Activated naive CD8-positive, alpha-beta T cell treated with anti-CD3 and anti-CD28 coated beads, Interleukin-2, amount 10 ng/mL, durations not matched to agents 7 days and 5 days (primary cell): Measurements from ENCODE around the gene BAHCC1. TPM values are rescaled to one million over a fixed set of nuclear protein-coding genes. Genes with fewer than 3 reads are reported as not detected.
"Not testable (repeated sequence)": the region's sequence is repeated elsewhere in the genome, so short reads cannot be mapped to it uniquely, and the experiment has no call there.

Experiments
- ATAC-seq: fragments of 150-1000 bp; cut with Tn5 transposase; one replicate; pipeline ENCODE4 v1.10.0; 2021; ENCODE audit warnings: low read depth, moderate library complexity
- POLR2A ChIA-PET: fragments of 350-600 bp; sonication (Branson Sonifier 250); formaldehyde crosslinking; loops from one replicate; lab custom pipeline; 2021; ENCODE audit warnings: antibody characterized with exemption; lab: Charles Lee
- DNase-seq: peaks from one replicate; pipeline ENCODE4 v3.0.0; 2021
- H3K27ac Mint-ChIP-seq: one replicate; pipeline ENCODE4 v1.8.0; 2022; ENCODE audit warnings: mild to moderate bottlenecking, mixed read lengths
- H3K27me3 Mint-ChIP-seq: one replicate; pipeline ENCODE4 v1.8.0; 2022; ENCODE audit warnings: mild to moderate bottlenecking, moderate library complexity, mixed read lengths
- H3K36me3 Mint-ChIP-seq: one replicate; pipeline ENCODE4 v1.8.0; 2021; ENCODE audit warnings: mild to moderate bottlenecking, mixed read lengths
- H3K4me1 Mint-ChIP-seq: one replicate; pipeline ENCODE4 v1.8.0; 2021; ENCODE audit warnings: mixed read lengths
- H3K4me3 Mint-ChIP-seq: one replicate; pipeline ENCODE4 v1.8.0; 2022; ENCODE audit warnings: mild to moderate bottlenecking, moderate library complexity, mixed read lengths
- H3K9me3 Mint-ChIP-seq: one replicate; pipeline ENCODE4 v1.8.0; 2021; ENCODE audit warnings: mixed read lengths
- total RNA-seq, 2 experiments: library from RNA; stranded (reverse); gene quantifications; one replicate each; pipeline ENCODE4 v1.2.3, GENCODE V29; 2021

Gene BAHCC1
- total RNA-seq, 2 experiments from 2014 or later = 0.86 to 1.0 TPM

DNA sequence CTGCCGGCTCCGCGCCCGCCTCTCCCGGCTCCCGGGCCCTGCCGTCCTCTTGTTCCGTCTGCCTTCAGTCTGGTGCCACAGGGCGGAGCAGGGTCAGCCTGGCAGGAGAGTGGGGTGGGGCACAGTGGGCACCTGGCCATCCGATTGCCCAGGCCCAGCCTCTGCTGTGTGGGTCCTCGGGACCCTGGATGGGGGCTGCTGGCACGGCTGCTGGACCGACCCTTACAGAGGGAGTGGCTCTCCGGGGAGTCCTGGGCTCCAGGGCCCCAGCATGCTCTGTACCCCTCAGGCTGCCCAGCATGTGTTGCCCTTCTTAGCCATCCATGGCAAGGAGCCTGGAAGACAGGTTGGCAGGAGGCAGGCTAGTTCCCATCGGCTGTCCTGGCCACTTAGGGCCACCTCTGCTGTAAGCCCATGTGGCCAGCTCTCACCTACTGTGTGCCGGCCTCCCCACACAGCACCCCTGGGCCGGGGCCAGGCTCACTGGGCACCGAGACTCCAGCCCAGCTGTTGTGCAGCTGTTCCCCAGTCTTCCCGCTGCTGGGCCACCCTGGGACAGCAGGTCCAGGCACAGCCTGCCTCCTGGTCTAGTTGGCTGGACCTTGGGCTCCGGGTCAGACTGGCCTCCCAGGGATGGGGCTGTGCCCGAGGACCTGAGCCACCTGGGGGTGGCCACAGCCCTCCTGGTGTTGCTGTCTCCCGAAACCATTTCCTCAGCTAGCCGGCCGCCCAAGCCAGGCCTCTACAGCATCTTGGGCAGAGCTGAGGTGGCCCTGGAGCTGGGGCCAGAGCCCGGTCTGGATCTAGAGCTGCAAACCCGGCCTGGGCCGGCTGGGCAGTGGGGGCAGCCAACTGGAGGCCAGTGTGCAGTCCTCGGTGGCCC lies 24.9 kb downstream of the BAHCC1 start:
- ATAC-seq (no peak), DNase-seq (no peak)
- H3K9me3 Mint-ChIP-seq = no peaks in the 10 kb centered on the region
- H3K27ac Mint-ChIP-seq = no peak overlapping the region
- POLR2A ChIA-PET = no interaction called here
- peaks cover 2% of the 10 kb centered on the region for H3K27me3 Mint-ChIP-seq
- H3K36me3 Mint-ChIP-seq = no peaks in the 10 kb centered on the region
- H3K4me3 Mint-ChIP-seq = no peak overlapping the region
- H3K4me1 Mint-ChIP-seq = no peaks in the 10 kb centered on the region

DNA sequence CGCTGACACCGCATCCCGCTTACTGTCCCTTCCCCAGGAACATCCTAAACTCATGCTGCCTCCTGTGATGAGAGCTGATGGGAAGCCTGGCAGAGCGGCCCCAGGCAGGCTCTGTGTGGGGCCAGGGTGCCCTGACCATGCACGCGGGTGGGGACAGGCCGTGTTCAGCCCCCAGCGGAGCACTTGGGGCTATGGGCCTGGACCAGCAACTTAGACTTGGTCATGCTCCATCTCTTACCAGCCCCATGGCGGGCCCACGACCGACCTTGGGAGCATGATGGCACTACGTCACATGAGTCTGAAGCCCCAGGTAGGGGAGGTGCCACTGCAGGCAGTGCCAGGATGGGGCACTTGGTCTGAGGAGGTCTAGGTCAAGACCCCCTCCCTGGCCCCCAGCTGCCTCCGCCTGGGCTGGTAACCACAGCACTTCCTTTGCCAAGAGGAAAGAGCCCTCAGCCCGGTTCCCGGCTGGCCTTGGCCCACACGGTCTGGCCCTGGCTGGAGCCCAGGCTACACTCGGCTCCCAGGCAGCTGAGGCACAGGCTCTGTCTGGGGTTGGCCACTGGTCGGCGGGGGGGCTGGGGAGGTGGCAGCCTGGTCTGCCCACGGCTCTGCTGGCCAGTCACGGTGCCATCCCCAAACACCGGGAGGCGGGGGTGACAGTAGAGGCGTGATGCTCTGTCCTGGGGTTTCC lies 25.7 kb downstream of the BAHCC1 start:
- no peak for ATAC-seq
- no peak overlapping the region for H3K27ac Mint-ChIP-seq
- no peaks in the 10 kb centered on the region for H3K9me3 Mint-ChIP-seq
- POLR2A ChIA-PET = no interaction called here
- no peaks in the 10 kb centered on the region for H3K36me3 Mint-ChIP-seq
- H3K4me1 Mint-ChIP-seq = no peaks in the 10 kb centered on the region
- no peak overlapping the region for H3K4me3 Mint-ChIP-seq
- H3K27me3 Mint-ChIP-seq = peaks cover 2% of the 10 kb centered on the region
- DNase-seq = no peak

DNA sequence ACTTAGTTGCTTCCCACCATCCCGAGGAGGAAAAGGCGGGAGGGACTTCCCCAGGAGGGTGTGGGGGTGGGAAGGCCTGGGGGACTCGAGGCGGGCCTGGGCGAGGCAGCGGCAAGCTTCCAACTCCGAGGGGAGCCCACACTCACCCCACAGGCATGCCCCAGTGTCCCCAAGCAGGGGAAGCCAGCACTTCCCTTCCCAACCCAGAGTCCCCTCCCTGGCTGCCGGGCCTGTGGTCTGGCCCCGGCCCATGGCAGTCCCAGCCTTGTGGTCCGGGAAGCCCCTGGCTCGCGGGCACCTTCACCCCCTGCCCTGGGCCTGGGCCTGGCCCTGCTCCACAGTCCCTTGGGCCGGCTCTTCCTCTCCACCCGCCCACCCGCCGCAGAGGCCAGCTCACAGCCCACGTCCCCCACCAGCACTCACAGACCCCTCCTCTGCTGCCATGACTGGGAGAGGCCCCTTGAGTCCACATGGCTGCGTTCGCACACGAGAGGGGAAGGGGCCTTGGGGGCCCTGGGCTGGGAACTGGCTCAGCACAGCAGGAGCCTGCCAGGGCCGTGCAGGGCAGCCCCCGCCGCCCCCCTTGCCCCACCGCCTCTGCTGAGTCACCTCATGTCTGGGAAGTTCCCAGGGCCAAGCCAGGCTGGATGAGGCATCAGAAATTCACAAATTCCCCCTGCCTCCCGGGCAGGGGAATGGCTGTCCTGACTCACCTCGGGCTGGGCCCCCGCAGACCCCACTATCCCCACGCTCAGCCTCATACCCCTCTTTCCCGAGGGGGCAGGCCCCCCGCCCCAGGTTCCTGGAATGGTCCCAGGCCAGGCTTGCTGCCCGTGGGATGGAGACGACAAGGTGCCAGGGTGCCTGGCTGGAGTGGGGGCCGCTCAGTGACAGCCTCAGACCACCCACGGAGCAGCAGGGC lies 27.8 kb downstream of the BAHCC1 start:
- DNase-seq (no peak), ATAC-seq (no peak)
- no peak overlapping the region for H3K4me3 Mint-ChIP-seq
- H3K4me1 Mint-ChIP-seq = peaks cover 2% of the 10 kb centered on the region
- no peaks in the 10 kb centered on the region for H3K36me3 Mint-ChIP-seq
- H3K9me3 Mint-ChIP-seq = no peaks in the 10 kb centered on the region
- peaks cover 9% of the 10 kb centered on the region for H3K27me3 Mint-ChIP-seq
- no peak overlapping the region for H3K27ac Mint-ChIP-seq
- POLR2A ChIA-PET = interaction anchor here (0.8 kb wide), 1 partner anchor 26 kb away, joined by 6 read pairs; no protein-coding TSS in a partner anchor

DNA sequence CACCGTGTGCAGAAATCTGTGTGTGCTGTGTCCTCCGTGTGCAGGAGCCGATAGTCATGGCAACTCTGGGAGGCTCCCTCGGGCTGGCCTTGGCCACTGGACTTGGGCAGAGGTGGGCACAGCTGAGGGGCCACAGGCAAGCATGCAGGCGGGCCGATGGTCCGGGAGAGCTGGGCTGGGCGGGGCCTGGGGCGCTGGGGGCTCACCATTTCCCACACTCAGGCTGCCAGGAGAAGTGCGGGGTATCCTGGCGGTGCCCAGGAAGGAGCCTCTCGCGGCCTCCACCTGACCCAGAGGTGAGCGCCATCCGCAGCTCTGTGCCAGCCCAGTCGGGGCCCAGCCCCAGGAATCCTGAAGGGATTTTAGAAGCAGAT lies 28.4 kb downstream of the BAHCC1 start:
- H3K36me3 Mint-ChIP-seq = no peaks in the 10 kb centered on the region
- no peak overlapping the region for H3K27ac Mint-ChIP-seq
- DNase-seq (no peak), ATAC-seq (no peak)
- no peak overlapping the region for H3K4me3 Mint-ChIP-seq
- H3K27me3 Mint-ChIP-seq = peaks cover 10% of the 10 kb centered on the region
- H3K9me3 Mint-ChIP-seq = no peaks in the 10 kb centered on the region
- POLR2A ChIA-PET = no interaction called here
- H3K4me1 Mint-ChIP-seq = peaks cover 2% of the 10 kb centered on the region

DNA sequence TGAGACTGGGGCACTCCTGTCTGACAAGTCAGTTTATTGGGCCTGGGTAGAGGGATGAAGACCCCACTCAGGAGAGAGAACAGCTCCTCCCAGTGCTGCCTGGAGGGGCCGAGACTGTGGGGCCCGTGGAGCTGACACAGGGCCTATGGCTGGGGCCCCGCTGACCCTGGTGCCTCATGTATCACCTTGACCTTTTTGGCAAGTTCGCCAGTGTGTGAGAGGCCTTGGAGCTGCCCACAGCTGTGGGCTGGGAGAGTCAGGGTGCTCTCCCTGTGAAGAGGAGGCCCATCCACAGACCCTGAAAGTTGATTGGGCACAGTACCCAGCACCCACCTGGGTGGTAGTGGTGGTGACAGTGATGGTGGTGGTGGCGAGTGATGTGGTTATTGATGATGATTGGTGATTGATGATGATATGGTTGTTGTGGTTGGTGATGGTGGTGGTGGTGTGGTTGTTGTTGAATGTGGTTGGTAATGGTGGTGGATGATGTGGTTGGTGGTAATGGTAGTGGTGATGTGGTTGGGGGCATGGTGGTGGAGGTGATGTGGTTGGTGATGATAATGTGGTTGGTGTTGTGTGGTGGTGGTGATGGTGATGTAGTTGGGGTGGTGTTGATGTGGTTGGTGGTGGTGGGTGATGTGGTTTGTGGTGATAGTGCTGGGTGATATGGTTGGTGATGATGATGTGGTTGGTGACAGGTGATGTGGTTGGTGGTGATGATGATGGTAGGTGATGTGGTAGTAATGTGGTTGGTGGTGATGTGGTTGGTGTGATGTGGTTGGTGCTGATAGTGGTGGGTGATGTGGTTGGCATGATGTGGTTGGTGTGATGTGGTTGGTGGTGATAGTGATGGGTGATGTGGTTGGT lies 29.1 kb downstream of the BAHCC1 start:
- Mint-ChIP-seq H3K36me3 (no peaks in the 10 kb centered on the region), H3K27me3 (peaks cover 13% of the 10 kb centered on the region), H3K27ac (no peak overlapping the region), H3K9me3 (no peaks in the 10 kb centered on the region), H3K4me1 (peaks cover 2% of the 10 kb centered on the region), H3K4me3 (no peak overlapping the region)
- POLR2A ChIA-PET = no interaction called here
- DNase-seq (no peak), ATAC-seq (no peak)

DNA sequence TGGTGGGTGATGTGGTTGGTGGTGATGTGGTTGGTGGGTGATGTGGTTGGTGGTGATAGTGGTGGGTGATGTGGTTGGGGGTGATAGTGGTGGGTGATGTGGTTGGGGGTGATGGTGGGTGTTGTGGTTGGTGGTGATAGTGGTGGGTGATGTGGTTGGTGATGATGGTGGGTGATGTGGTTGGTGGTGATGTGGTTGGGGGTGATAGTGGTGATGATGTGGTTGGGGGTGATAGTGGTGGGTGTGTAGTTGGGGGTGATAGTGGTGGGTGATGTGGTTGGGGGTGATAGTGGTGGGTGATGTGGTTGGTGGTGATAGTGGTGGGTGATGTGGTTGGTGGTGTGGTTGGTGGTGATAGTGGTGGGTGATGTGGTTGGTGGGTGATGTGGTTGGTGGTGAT lies 29.8 kb downstream of the BAHCC1 start:
- H3K36me3 Mint-ChIP-seq, POLR2A ChIA-PET, H3K4me1 Mint-ChIP-seq, H3K4me3 Mint-ChIP-seq, H3K27ac Mint-ChIP-seq, H3K9me3 Mint-ChIP-seq, ATAC-seq, DNase-seq: not testable (repeated sequence)
- H3K27me3 Mint-ChIP-seq = peaks cover 13% of the 10 kb centered on the region

DNA sequence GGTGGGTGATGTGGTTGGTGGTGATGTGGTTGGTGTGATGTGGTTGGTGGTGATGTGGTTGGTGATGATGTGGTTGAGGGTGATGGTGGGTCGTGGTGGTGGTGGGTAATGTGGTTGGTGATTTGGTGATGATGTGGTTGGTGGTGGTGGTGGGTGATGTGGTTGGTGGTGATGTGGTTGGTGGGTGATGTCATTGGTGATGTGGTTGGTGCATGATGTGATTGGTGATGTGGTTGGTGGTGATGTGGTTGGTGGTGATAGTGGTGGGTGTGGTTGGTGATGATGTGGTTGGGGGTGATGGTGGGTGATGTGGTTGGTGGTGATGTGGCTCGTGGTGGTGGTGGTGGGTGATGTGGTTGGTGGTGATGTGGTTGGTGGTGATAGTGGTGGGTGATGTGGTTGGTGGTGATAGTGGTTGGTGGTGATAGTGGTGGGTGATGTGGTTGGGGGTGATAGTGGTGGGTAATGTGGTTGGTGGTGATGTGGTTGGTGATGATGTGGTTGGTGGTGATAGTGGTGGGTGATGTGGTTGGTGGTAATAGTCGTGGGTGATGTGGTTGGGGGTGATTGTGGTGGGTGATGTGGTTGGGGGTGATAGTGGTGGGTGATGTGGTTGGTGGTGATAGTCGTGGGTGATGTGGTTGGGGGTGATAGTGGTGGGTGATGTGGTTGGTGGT lies 30.6 kb downstream of the BAHCC1 start:
- H3K27ac Mint-ChIP-seq, ATAC-seq, H3K4me3 Mint-ChIP-seq, H3K9me3 Mint-ChIP-seq, H3K36me3 Mint-ChIP-seq, H3K4me1 Mint-ChIP-seq, POLR2A ChIA-PET: not testable (repeated sequence)
- H3K27me3 Mint-ChIP-seq = peaks cover 17% of the 10 kb centered on the region
- DNase-seq = peak; percentile 62

DNA sequence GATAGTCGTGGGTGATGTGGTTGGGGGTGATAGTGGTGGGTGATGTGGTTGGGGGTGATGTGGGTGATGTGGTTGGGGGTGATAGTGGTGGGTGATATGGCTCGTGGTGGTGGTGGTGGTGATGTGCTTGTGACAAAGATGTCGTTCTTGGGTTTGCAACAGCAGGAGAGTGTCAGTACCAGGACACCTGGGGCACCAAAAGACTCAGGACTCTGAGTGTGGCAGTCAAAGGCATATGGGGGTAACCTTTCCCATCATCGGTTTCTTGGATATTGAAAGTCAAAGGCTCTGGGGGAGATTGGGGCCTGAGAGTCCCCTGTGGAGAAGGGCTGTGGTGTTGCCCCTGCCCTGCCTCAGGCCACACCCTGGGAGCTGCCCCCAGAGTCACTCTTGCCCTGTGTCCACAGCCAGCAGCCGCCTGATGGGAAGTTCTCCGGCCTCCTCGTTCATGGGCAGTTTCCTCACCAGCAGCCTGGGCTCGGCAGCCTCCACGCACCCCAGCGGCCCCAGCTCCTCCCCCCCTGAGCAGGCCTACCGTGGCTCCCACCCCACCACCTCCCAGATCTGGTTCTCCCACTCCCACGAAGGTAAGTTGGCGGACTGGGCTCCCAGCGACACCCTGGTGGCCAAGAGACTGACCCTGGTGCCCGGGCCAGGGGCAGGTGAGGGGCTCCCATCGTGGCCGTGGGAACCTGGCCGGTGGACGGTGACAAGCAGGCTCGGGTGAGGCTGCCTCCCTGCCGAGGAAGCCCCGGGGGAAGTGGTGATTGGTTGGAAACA lies 31.3 kb downstream of the BAHCC1 start:
- H3K27me3 Mint-ChIP-seq = peaks cover 17% of the 10 kb centered on the region
- no peak overlapping the region for H3K27ac Mint-ChIP-seq
- DNase-seq (no peak), ATAC-seq (no peak)
- H3K4me1 Mint-ChIP-seq = peaks cover 3% of the 10 kb centered on the region
- no peak overlapping the region for H3K4me3 Mint-ChIP-seq
- POLR2A ChIA-PET = no interaction called here
- no peaks in the 10 kb centered on the region for H3K9me3 Mint-ChIP-seq
- no peaks in the 10 kb centered on the region for H3K36me3 Mint-ChIP-seq

DNA sequence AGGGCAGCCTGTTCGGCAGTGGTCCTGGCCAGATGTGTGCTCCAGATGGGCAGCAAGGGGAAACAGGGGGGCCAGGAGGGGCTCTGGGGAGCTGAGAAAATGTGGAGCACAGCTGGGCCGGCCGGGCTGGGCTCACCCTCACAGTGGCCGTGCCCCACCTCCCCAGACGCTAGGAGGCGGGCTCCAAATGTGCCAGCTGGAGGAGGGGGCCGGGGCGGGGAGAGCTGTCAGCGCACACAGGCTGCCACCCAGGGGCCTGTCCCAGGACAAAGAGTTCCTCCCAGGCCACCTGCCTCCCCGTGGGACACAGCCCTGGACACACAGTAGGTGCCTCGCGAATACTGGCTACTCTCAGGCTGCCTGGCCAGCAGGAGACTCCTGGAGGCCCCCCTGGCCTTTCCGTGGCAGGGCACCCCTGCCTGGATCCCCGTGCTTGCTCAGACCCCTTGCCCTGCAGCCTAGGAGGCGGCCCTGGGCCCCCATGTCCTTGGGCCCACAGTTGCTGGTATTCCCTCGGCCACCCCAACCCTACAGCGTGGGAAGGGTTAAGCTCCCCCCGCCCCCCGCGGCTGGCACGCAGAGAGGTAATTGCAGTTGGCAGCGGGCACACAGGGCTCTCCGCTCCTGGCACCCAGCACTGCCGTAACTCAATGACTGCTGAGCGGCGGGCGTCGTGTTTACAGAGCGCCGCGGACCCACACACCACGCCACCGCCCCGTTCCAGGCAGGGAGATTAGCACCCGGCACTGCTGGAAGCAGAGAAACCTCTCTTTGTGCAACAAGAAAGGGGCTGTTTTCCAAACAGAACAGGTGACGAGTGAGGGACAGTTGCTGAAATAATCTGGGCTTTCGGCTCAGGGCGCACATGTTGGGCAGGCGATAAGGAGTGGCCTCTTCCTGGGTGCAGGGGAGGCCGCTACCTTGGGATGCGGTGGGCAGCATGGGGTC lies 32.2 kb downstream of the BAHCC1 start:
- POLR2A ChIA-PET = no interaction called here
- no peak overlapping the region for H3K27ac Mint-ChIP-seq
- DNase-seq (no peak), ATAC-seq (no peak)
- peaks cover 3% of the 10 kb centered on the region for H3K4me1 Mint-ChIP-seq
- H3K4me3 Mint-ChIP-seq = no peak overlapping the region
- H3K27me3 Mint-ChIP-seq = peaks cover 17% of the 10 kb centered on the region
- no peaks in the 10 kb centered on the region for H3K9me3 Mint-ChIP-seq
- no peaks in the 10 kb centered on the region for H3K36me3 Mint-ChIP-seq

DNA sequence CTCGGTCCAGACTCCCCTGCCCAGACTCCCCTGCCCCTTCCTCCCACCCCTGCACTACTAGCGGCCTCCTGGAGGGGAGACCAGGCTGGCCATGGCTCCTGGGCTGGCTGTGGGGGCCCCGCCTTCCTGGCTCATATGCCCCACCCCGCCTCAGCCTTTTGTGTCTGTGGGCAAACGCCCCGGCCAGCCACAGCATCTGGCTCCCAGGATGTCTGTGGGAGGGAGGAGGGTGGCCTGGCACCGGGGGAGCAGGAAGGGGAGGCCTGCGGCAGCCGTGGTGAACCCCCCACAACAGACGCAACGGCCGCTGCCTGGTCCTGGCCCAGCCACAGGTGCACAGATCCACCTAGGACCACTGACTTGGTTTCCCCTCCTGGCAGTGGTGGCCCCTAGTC lies 32.9 kb downstream of the BAHCC1 start:
- POLR2A ChIA-PET = no interaction called here
- DNase-seq (no peak), ATAC-seq (no peak)
- peaks cover 17% of the 10 kb centered on the region for H3K27me3 Mint-ChIP-seq
- H3K4me3 Mint-ChIP-seq = no peak overlapping the region
- H3K27ac Mint-ChIP-seq = no peak overlapping the region
- H3K4me1 Mint-ChIP-seq = peaks cover 3% of the 10 kb centered on the region
- H3K36me3 Mint-ChIP-seq = no peaks in the 10 kb centered on the region
- H3K9me3 Mint-ChIP-seq = no peaks in the 10 kb centered on the region

DNA sequence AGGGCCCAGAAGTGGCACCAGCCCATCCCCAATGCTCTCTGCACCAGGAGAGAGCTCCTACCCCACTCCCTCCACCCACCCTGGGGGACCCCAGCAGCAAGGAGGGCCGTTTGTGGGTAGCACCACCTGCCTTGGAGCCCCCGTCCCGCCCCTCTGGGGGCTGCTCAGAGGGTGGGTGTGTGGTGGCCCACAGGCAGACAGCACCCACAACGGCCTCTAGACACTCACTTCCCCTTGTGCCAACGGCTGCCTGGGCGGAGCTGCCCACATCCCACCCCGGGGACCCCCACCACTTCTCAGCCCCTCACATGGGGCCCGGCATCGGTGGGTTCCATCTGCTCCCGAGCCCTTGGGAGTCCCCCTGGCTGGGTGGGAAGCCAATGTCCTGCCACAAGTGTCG lies 33.3 kb downstream of the BAHCC1 start:
- no peak for ATAC-seq
- H3K4me3 Mint-ChIP-seq = no peak overlapping the region
- POLR2A ChIA-PET = no interaction called here

More for the DNA sequence above, 33.3 kb downstream of the BAHCC1 start:
- peaks cover 17% of the 10 kb centered on the region for H3K27me3 Mint-ChIP-seq
- no peak overlapping the region for H3K27ac Mint-ChIP-seq
- peaks cover 3% of the 10 kb centered on the region for H3K4me1 Mint-ChIP-seq
- no peak for DNase-seq
- no peaks in the 10 kb centered on the region for H3K9me3 Mint-ChIP-seq
- H3K36me3 Mint-ChIP-seq = no peaks in the 10 kb centered on the region
